Immature natural killer cell (primary cell): ENCODE data around the gene ZNF446. TPM values are rescaled to one million over a fixed set of nuclear protein-coding genes. Genes with fewer than 3 reads are reported as not detected.
A peak's percentile ranks its signal among the peaks of the same experiment; 100 is the strongest.
"Not testable (repeated sequence)": the region's sequence is repeated elsewhere in the genome, so short reads cannot be mapped to it uniquely, and the experiment has no call there.

Experiments
- DNase-seq, 3 donors: peaks; one replicate each; pipeline ENCODE4 v3.0.0; 2022; ENCODE audit warnings: mixed read lengths in 1 of 3
- H3K27ac Mint-ChIP-seq, 6 donors: one replicate each; pipeline ENCODE4 v1.8.0; 2020; ENCODE audit warnings: mixed read lengths in 6 of 6, mild to moderate bottlenecking in 5 of 6, inconsistent platforms in 4 of 6, moderate library complexity in 3 of 6
- H3K27me3 Mint-ChIP-seq, 3 donors: one replicate each; pipeline ENCODE4 v1.8.0; 2020 to 2021; ENCODE audit warnings: low read depth in 3 of 3, mild to moderate bottlenecking in 3 of 3, mixed read lengths in 3 of 3, moderate library complexity in 3 of 3, inconsistent platforms in 1 of 3
- H3K36me3 Mint-ChIP-seq, 3 donors: one replicate each; pipeline ENCODE4 v1.8.0; 2020; ENCODE audit warnings: mixed read lengths in 3 of 3, inconsistent platforms in 2 of 3, mild to moderate bottlenecking in 2 of 3
- H3K4me1 Mint-ChIP-seq, 2 donors: one replicate each; pipeline ENCODE4 v1.8.0; 2020; ENCODE audit warnings: inconsistent platforms in 2 of 2, mild to moderate bottlenecking in 2 of 2, mixed read lengths in 2 of 2, moderate library complexity in 1 of 2
- H3K4me3 Mint-ChIP-seq, 5 donors: one replicate each; pipeline ENCODE4 v1.8.0; 2020; ENCODE audit warnings: mild to moderate bottlenecking in 5 of 5, mixed read lengths in 5 of 5, inconsistent platforms in 3 of 5, moderate library complexity in 3 of 5
- H3K9me3 Mint-ChIP-seq, 6 donors: one replicate each; pipeline ENCODE4 v1.8.0; 2020; ENCODE audit warnings: mild to moderate bottlenecking in 6 of 6, mixed read lengths in 6 of 6, inconsistent platforms in 4 of 6, moderate library complexity in 3 of 6
- polyA plus RNA-seq, 3 donors: library from polyadenylated mRNA; unstranded; fragments of 300-500 nt; fragmentation: Illumina TruSeq; gene quantifications; one replicate each; pipeline ENCODE4 v1.2.3, GENCODE V29; 2021

The ZNF446 gene
- polyA plus RNA-seq, 3 donors from 2014 or later: 2.3 to 3.6 (median 2.5) TPM

- Mint-ChIP-seq H3K4me3 (peak overlapping the region; percentile 29 to 89 (median 35)), H3K36me3 (no peaks in the 10 kb centered on the region), H3K4me1 (peaks cover 15 to 21% of the 10 kb centered on the region in 2 donors), H3K9me3 (peaks cover 0 to 6% (median 1%) of the 10 kb centered on the region in 6 donors), H3K27ac (peak overlapping the region in 1 of 6 donors; percentile 28), H3K27me3 (peaks cover 7 to 12% (median 8%) of the 10 kb centered on the region in 3 donors)
- DNase-seq: no peak
Observed at GRCh38 chr19:58497634-58498170, 21.6 kb downstream of the ZNF446 start.

- no peak for DNase-seq
- H3K27me3 Mint-ChIP-seq: peaks cover 7 to 12% (median 8%) of the 10 kb centered on the region in 3 donors
- peaks cover 0 to 6% (median 1%) of the 10 kb centered on the region in 6 donors for H3K9me3 Mint-ChIP-seq
- H3K36me3 Mint-ChIP-seq: no peaks in the 10 kb centered on the region
- peaks cover 15 to 21% of the 10 kb centered on the region in 2 donors for H3K4me1 Mint-ChIP-seq
- H3K27ac Mint-ChIP-seq: peak overlapping the region; percentile 89 to 96 (median 94)
- peak overlapping the region; percentile 89 to 96 (median 95) for H3K4me3 Mint-ChIP-seq
Observed at GRCh38 chr19:58498316-58499020, 22.3 kb downstream of the ZNF446 start.

DNA sequence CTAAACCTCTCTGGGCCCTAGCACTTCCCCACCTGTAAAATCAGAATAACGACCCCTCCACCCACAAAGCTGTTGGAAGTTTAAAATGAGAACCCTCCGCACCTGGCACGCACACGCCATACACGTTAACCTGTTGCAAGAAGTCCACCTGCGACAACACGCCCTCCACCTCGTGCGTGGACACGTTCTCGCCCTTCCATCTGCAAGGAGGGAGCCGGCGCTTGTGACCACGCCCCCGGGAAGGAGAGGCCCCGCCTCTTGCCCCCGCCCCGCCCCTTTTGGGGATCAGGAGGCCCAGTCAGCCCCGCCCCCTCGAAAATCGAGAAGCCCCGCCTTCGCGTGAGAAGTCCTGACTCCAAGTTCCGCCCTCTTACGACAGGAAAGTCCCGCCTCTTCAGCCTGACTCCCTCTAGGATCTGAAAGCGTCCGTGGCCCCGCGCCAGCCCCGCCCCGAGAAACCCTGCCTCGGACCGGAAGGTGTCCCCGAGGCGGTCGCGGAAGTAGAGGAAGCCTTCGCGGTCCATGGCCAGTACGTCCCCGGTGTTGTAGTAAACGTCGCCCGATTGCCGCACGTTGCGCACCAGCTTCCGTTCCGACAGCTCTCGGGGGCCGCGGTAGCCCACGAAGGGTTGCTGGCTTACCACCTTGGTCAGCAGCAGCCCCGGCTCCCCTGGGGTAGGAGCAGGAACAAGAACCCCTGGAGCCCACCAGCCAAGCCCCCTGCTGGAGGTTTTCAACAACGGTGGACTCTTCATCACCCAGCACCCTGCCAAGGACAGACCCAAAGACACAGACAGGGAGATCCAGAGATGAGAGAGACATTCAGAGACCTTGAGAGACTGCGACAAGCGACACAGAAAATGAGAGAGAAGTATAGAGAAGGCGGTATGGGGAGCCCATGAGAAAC, 23.1 kb downstream of the ZNF446 start:
- H3K9me3 Mint-ChIP-seq: peaks cover 0 to 6% (median 1%) of the 10 kb centered on the region in 6 donors
- no peaks in the 10 kb centered on the region for H3K36me3 Mint-ChIP-seq
- peak overlapping the region; percentile 89 to 96 (median 94) for H3K27ac Mint-ChIP-seq
- peaks cover 15 to 21% of the 10 kb centered on the region in 2 donors for H3K4me1 Mint-ChIP-seq
- peaks cover 7 to 12% (median 8%) of the 10 kb centered on the region in 3 donors for H3K27me3 Mint-ChIP-seq
- DNase-seq: peak; percentile 91 to 94 (median 92)
- peak overlapping the region; percentile 89 to 96 (median 95) for H3K4me3 Mint-ChIP-seq

GRCh38 chr19:58500242-58500641, 24.1 kb downstream of the ZNF446 start:
- no peak for DNase-seq
- H3K9me3 Mint-ChIP-seq: peaks cover 0 to 6% (median 1%) of the 10 kb centered on the region in 6 donors
- peaks cover 15 to 21% of the 10 kb centered on the region in 2 donors for H3K4me1 Mint-ChIP-seq
- no peaks in the 10 kb centered on the region for H3K36me3 Mint-ChIP-seq
- H3K27me3 Mint-ChIP-seq: peaks cover 7 to 12% (median 8%) of the 10 kb centered on the region in 3 donors
- peak overlapping the region in 1 of 5 donors; percentile 38 for H3K4me3 Mint-ChIP-seq
- H3K27ac Mint-ChIP-seq: peak overlapping the region in 4 of 6 donors; percentile 89 to 96 (median 94)

GRCh38 chr19:58507602-58508223, 31.6 kb downstream of the ZNF446 start:
- not testable (repeated sequence) for DNase-seq, H3K4me3 Mint-ChIP-seq, H3K4me1 Mint-ChIP-seq, H3K27me3 Mint-ChIP-seq, H3K27ac Mint-ChIP-seq, H3K36me3 Mint-ChIP-seq
- H3K9me3 Mint-ChIP-seq: peaks cover 5 to 15% (median 11%) of the 10 kb centered on the region in 6 donors

DNA sequence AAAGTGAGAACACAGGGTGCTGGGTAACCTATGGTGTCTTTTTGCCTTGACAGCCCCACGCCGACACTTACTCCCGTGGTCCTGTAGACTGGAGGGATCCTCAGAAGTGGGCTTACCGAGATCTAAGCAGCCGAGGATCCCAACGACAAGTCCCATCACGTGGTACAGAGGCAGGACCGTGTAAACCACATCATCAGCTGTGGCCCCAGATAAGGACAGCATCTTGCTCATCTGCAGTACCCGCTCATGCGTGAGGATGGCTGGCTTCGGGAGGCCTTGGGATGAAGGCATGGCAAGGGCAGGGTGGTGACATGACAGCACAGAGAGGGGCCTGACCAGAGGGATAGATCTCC, 33.6 kb downstream of the ZNF446 start:
- peaks cover 0 to 6% (median 5%) of the 10 kb centered on the region in 3 donors for H3K36me3 Mint-ChIP-seq
- no peak overlapping the region for H3K27ac Mint-ChIP-seq

GRCh38 chr19:58510084-58510862, 34.1 kb downstream of the ZNF446 start:
- peaks cover 5 to 15% (median 11%) of the 10 kb centered on the region in 6 donors for H3K9me3 Mint-ChIP-seq
- peaks cover 0 to 7% (median 1%) of the 10 kb centered on the region in 3 donors for H3K27me3 Mint-ChIP-seq
- DNase-seq: no peak
- H3K4me1 Mint-ChIP-seq: peaks cover 5 to 9% of the 10 kb centered on the region in 2 donors
- H3K4me3 Mint-ChIP-seq: no peak overlapping the region
- peaks cover 0 to 6% (median 5%) of the 10 kb centered on the region in 3 donors for H3K36me3 Mint-ChIP-seq
- H3K27ac Mint-ChIP-seq: no peak overlapping the region

More for the DNA sequence above, 33.6 kb downstream of the ZNF446 start:
- peaks cover 5 to 7% of the 10 kb centered on the region in 2 donors for H3K4me1 Mint-ChIP-seq
- H3K9me3 Mint-ChIP-seq: peaks cover 5 to 15% (median 11%) of the 10 kb centered on the region in 6 donors
- no peak for DNase-seq
- no peak overlapping the region for H3K4me3 Mint-ChIP-seq
- H3K27me3 Mint-ChIP-seq: peaks cover 0 to 7% (median under 1%) of the 10 kb centered on the region in 3 donors

DNA sequence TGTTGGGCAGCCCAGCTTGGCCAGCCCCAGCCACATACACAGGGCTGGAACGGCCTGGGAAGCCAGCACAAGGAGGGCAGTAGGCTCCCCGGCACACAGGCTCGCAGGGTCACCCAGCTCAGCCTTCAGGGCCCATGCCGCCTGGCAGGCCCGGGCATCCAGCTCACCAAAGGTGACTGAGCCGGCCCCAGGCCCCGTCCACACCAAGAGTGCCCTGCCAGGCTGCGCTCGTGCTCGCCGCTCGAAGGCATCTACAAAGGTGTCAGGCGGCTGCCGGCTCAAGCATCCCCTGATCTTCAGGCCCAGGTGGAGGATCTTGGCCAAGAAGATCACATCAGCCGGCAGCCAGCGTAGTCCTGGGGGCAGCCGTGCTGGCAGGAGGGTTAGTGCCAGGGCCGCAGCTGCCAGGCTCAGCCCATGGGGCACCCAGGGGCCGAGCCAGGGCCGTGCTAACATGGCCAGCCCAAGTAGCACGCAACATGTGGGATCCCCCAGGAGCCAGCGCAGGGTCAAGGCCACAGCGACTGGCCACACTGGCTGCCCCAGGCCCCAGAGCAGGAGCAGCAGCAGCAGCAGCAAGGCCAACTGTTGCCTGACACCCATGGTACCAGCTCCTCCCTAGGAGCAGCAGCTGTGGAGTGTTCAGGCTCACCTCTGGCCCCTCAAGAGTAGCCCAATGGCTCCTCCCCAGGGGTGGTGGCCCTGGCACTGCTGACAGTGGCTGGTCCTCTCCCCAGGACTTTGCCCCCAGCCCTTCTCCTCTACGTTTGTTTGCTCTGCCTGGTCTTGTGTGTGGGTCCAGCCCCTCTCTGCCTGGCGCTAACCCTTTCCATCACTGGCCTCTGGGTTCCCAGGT, 35.4 kb downstream of the ZNF446 start, which contains the start of gene SLC27A5:
TSS of gene SLC27A5 (minus strand) at position 640 of the 856 bp plus-strand sequence. CDS start at position 603, 37 bp downstream.
- peaks cover 5 to 6% (median 5%) of the 10 kb centered on the region in 3 donors for H3K36me3 Mint-ChIP-seq
- no peak for DNase-seq
- H3K4me3 Mint-ChIP-seq: no peak within 1 kb of the TSS
- H3K27me3 Mint-ChIP-seq: peaks cover 0 to 8% (median 3%) of the 10 kb centered on the region in 3 donors
- H3K27ac Mint-ChIP-seq: no peak within 1 kb of the TSS
- H3K9me3 Mint-ChIP-seq: peaks cover 5 to 11% (median 9%) of the 10 kb centered on the region in 6 donors
- peaks cover 5 to 15% of the 10 kb centered on the region in 2 donors for H3K4me1 Mint-ChIP-seq

DNA sequence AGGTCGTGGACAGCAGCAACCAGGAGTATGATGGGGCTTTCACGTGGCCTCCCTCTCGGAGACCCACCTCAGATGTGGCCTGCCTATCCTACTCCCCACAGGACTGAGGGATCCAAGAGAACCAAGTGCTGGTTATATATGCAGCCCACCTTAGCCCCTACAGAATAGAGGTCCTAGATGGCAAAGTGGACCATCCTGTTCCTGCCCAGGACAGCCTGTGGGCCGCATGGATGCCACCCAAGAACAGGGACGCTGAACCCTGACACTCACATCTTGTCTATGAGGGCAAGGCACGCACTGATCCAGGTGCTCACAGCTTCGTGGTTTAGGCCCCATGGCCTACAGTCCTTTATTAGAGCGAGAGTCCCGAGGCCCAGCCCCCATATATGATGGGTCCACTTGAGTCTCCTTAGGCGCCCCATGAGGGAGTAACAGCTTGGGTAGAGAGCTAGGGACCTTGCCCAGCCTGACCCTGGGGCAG, 37.1 kb downstream of the ZNF446 start:
- DNase-seq: no peak
- Mint-ChIP-seq H3K27ac (no peak overlapping the region), H3K4me3 (peak overlapping the region in 1 of 5 donors; percentile 17), H3K4me1 (peaks cover 10 to 22% of the 10 kb centered on the region in 2 donors), H3K36me3 (peaks cover 0 to 5% (median 0%) of the 10 kb centered on the region in 3 donors), H3K27me3 (peaks cover 0 to 8% (median 3%) of the 10 kb centered on the region in 3 donors), H3K9me3 (no peaks in the 10 kb centered on the region)

- H3K36me3 Mint-ChIP-seq: peaks cover 0 to 5% (median 3%) of the 10 kb centered on the region in 3 donors
- peaks cover 0 to 8% (median 3%) of the 10 kb centered on the region in 3 donors for H3K27me3 Mint-ChIP-seq
- peak overlapping the region; percentile 76 to 83 (median 81) for H3K4me3 Mint-ChIP-seq
- H3K4me1 Mint-ChIP-seq: peaks cover 17 to 28% of the 10 kb centered on the region in 2 donors
- H3K27ac Mint-ChIP-seq: peak overlapping the region; percentile 46 to 79 (median 65)
- DNase-seq: peak; percentile 87 to 91 (median 91)
- no peaks in the 10 kb centered on the region for H3K9me3 Mint-ChIP-seq
Observed at GRCh38 chr19:58513694-58514563, 37.8 kb downstream of the ZNF446 start.

GRCh38 chr19:58514564-58515022, 38.4 kb downstream of the ZNF446 start:
- DNase-seq: no peak
- peaks cover 23 to 35% of the 10 kb centered on the region in 2 donors for H3K4me1 Mint-ChIP-seq

More at GRCh38 chr19:58514564-58515022, 38.4 kb downstream of the ZNF446 start:
- Mint-ChIP-seq H3K9me3 (no peaks in the 10 kb centered on the region), H3K27ac (peak overlapping the region in 5 of 6 donors; percentile 40 to 79 (median 62)), H3K36me3 (peaks cover 0 to 5% (median 4%) of the 10 kb centered on the region in 3 donors), H3K4me3 (peak overlapping the region; percentile 54 to 83 (median 81)), H3K27me3 (peaks cover 4 to 14% (median 9%) of the 10 kb centered on the region in 3 donors)
